Amniotic stem cell (primary cell): ENCODE data around the gene ERP44.

ENCODE experiments used
- DNase-seq: peaks from one replicate; lab custom pipeline; 2025; lab: John Stamatoyannopoulos, UW

ERP44 gene

GRCh38 chr9:99936947-99937587 lies 161.7 kb downstream of the ERP44 start:
- DNase-seq: no peak

GRCh38 chr9:99931155-99931840 lies 167.5 kb downstream of the ERP44 start:
- DNase-seq: no peak

DNA sequence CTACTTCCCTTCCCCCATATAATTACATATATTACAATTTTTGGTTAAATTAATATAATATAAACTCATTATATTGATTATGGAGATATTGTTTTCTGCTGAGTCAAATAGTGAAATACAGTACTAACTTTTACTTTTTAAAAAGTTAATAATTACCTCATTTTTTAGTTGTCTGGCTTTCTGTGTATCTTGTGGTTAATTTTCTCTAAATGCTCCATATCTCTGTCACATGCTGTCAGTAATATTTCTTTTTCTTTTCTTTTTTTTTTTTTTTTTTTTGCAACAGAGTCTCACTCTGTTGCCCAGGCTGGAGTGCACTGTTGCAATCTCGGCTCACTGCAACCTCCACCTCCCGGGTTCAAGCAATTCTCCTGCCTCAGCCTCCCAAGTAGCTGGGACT lies 169.1 kb downstream of the ERP44 start:
- no peak for DNase-seq
